WTC11 (cell line): ENCODE measurements around the gene PDE4B.

Experiments used
- CTCF ChIP-seq: fragments of 200-600 bp; IDR thresholded peaks from 2 replicates; pipeline ENCODE4 v1.8.0; 2022; ENCODE audit warnings: antibody characterized with exemption
- MAX ChIP-seq: sonication (generic); formaldehyde crosslinking; IDR thresholded peaks from 2 replicates; pipeline ENCODE4 v1.8.0; 2022; ENCODE audit warnings: mild to moderate bottlenecking, missing genetic modification reagents
- PRDM15 ChIP-seq: sonication (generic); formaldehyde crosslinking; IDR thresholded peaks from 2 replicates; pipeline ENCODE4 v1.8.0; 2022; ENCODE audit warnings: missing genetic modification reagents

- TF ChIP-seq CTCF (no peak), MAX (CRISPR knock-in tag) (no peak), PRDM15 (CRISPR knock-in tag) (no peak)
Measured at GRCh38 chr1:65821386-65821785, 28.7 kb downstream of the PDE4B start.
